DLD1 (cell line): Measurements from ENCODE around the gene CIAPIN1.

Source experiments
- in situ Hi-C: cut with HindIII; loops from 2 replicates; pipeline ENCODE4 v1.10.0; 2017; ENCODE audit warnings: low sequenced_read_pairs

CIAPIN1 gene

GRCh38 chr16:57385083-57385482, 62.1 kb downstream of the CIAPIN1 start:
- in situ Hi-C loops, result no loop called here

GRCh38 chr16:57384248-57385070, 62.7 kb downstream of the CIAPIN1 start:
- in situ Hi-C loops, result no loop called here

- in situ Hi-C loops, result no loop called here
These were observed 63.6 kb downstream of the CIAPIN1 start for GRCh38 chr16:57383276-57384247.

GRCh38 chr16:57382535-57383275, 64.5 kb downstream of the CIAPIN1 start:
- in situ Hi-C loops, result no loop called here

GRCh38 chr16:57381791-57382534, 65.2 kb downstream of the CIAPIN1 start:
- in situ Hi-C loops, result no loop called here

GRCh38 chr16:57380671-57381462, 66.3 kb downstream of the CIAPIN1 start:
- in situ Hi-C loops, result no loop called here

- in situ Hi-C loops, result no loop called here
These were observed 67.6 kb downstream of the CIAPIN1 start for GRCh38 chr16:57379579-57379978.
